GM12878 (cell line): ENCODE data around the gene RPA3. TPM values are rescaled to one million over a fixed set of nuclear protein-coding genes. Genes with fewer than 3 reads are reported as not detected.

Source experiments
- ATAC-seq: fragments of 200-7000 bp; cut with Tn5 transposase; 3 replicates; pipeline ENCODE4 v1.9.1; 2020; ENCODE audit warnings: mild to moderate bottlenecking, moderate library complexity
- BruUV-seq: library from RNA; stranded (reverse); fragments of 400-500 nt; replicated peaks from 2 replicates; lab custom pipeline; 2021; lab: Mats Ljungman, UMichigan
- CTCF ChIA-PET: fragments of 300-600 bp; sonication (Branson Sonifier 250); formaldehyde crosslinking; extraction: SDS; loops from one replicate; lab custom pipeline; 2021; ENCODE audit warnings: inconsistent platforms; lab: Yijun Ruan, JAX
- POLR2A ChIA-PET: fragments of 350-600 bp; formaldehyde crosslinking; extraction: SDS; loops from one replicate; lab custom pipeline; 2021; ENCODE audit warnings: inconsistent platforms; lab: Charles Lee
- RAD21 ChIA-PET: fragments of 300-600 bp; sonication (Branson Sonifier 250); formaldehyde crosslinking; loops from one replicate; lab custom pipeline; 2023; ENCODE audit warnings: antibody characterized with exemption; ENCODE audit not compliant: unreplicated experiment; lab: Charles Lee
- SMC1A ChIA-PET: fragments of 300-600 bp; sonication (Branson Sonifier 250); formaldehyde crosslinking; loops from one replicate; lab custom pipeline; 2023; ENCODE audit not compliant: unreplicated experiment, uncharacterized antibody; lab: Charles Lee
- DNase-seq: peaks from one replicate; pipeline ENCODE4 v3.0.0-alpha.2; 2011; ENCODE audit warnings: low read depth, low spot score
- FAIRE-seq: peaks from 3 replicates; lab custom pipeline; 2011; peaks lifted over from hg19 to GRCh38; lab: Jason Lieb, UNC
- H2AFZ ChIP-seq: 2 replicates; pipeline ENCODE4 v1.6.0; 2011; ENCODE audit warnings: low read depth, low read length, control low read depth; ENCODE audit not compliant: control insufficient read depth
- H3K27ac ChIP-seq: 2 replicates; pipeline ENCODE4 v1.5.1; 2011; ENCODE audit warnings: control low read depth; ENCODE audit not compliant: control insufficient read depth, insufficient read depth
- H3K27me3 ChIP-seq, 2 experiments: replicated peaks in 1 of 2; 2 replicates each; pipeline versions ENCODE4 v1.6.0 to v1.6.1; 2011; ENCODE audit warnings: low read length in 1 of 2; ENCODE audit not compliant: control insufficient read depth in 2 of 2, insufficient read depth in 2 of 2
- H3K36me3 ChIP-seq, 2 experiments: 2 replicates each; pipeline ENCODE4 v1.5.1; 2011; ENCODE audit warnings: low read length in 1 of 2; ENCODE audit not compliant: control insufficient read depth in 2 of 2, insufficient read depth in 2 of 2
- H3K4me1 ChIP-seq: 2 replicates; pipeline ENCODE4 v1.6.1; 2011; ENCODE audit warnings: mild to moderate bottlenecking, low read length, moderate library complexity, mixed read lengths; ENCODE audit not compliant: control insufficient read depth, insufficient read depth
- H3K4me2 ChIP-seq: 2 replicates; pipeline ENCODE4 v1.6.0; 2011; ENCODE audit warnings: control low read depth; ENCODE audit not compliant: control insufficient read depth, insufficient read depth
- H3K4me3 ChIP-seq: fragments of 200-600 bp; sonication (generic); 2 replicates; pipeline ENCODE4 v1.5.1; 2016
- H3K79me2 ChIP-seq: 2 replicates; pipeline ENCODE4 v1.6.0; 2011; ENCODE audit warnings: low read length; ENCODE audit not compliant: control insufficient read depth, insufficient read depth
- H3K9ac ChIP-seq: 2 replicates; pipeline ENCODE4 v1.8.0; 2011; ENCODE audit warnings: low read length, control low read depth, mixed read lengths; ENCODE audit not compliant: control insufficient read depth, insufficient read depth
- H3K9me3 ChIP-seq: replicated peaks from 3 replicates; pipeline ENCODE4 v1.5.1; 2011; ENCODE audit warnings: mild to moderate bottlenecking, low read length; ENCODE audit not compliant: control insufficient read depth, insufficient read depth
- H4K20me1 ChIP-seq: 2 replicates; pipeline ENCODE4 v1.6.0; 2011; ENCODE audit not compliant: control insufficient read depth, insufficient read depth
- ATF2 ChIP-seq: IDR thresholded peaks from 2 replicates; pipeline ENCODE4 v1.6.1; 2012; ENCODE audit warnings: low read length, inconsistent platforms
- BHLHE40 ChIP-seq, 2 experiments: fragments of 450-650 bp in 1 of 2; IDR thresholded peaks; 2 replicates each; pipeline ENCODE4 v1.6.1; 2011 to 2017; ENCODE audit warnings: low read depth in 2 of 2, borderline replicate concordance in 1 of 2, improper control_type of control experiment in 1 of 2, low read length in 1 of 2, mild to moderate bottlenecking in 1 of 2
- CREB1 ChIP-seq: IDR thresholded peaks from 2 replicates; pipeline ENCODE4 v1.6.1; 2012; ENCODE audit warnings: low read depth, mild to moderate bottlenecking, inconsistent platforms
- CREM ChIP-seq: IDR thresholded peaks from 2 replicates; pipeline ENCODE4 v1.6.1; 2014; ENCODE audit warnings: antibody characterized with exemption, low read depth
- FOXM1 ChIP-seq: IDR thresholded peaks from 2 replicates; pipeline ENCODE4 v1.6.1; 2012; ENCODE audit warnings: low read depth, mild to moderate bottlenecking, inconsistent platforms, low read length, moderate library complexity
- KAT2A ChIP-seq: conservative IDR thresholded peaks from 2 replicates; pipeline ENCODE4 v1.6.1; 2011; ENCODE audit warnings: low read depth, low read length; ENCODE audit not compliant: control insufficient read depth
- LARP7 ChIP-seq: fragments of 450-650 bp; IDR thresholded peaks from 2 replicates; pipeline ENCODE4 v1.6.1; 2017; ENCODE audit warnings: mild to moderate bottlenecking
- NFIC ChIP-seq: IDR thresholded peaks from 2 replicates; pipeline ENCODE4 v1.6.1; 2012; ENCODE audit warnings: low read depth, mild to moderate bottlenecking, inconsistent platforms, low read length, moderate library complexity
- NFXL1 ChIP-seq: fragments of 450-650 bp; IDR thresholded peaks from 2 replicates; pipeline ENCODE4 v1.6.1; 2017; ENCODE audit warnings: antibody characterized with exemption, mild to moderate bottlenecking, borderline replicate concordance
- POLR2AphosphoS2 ChIP-seq: IDR thresholded peaks from 2 replicates; pipeline ENCODE4 v1.6.1; 2011; ENCODE audit warnings: low read depth, mild to moderate bottlenecking, low read length, improper control_type of control experiment, moderate library complexity
- SPI1 ChIP-seq: IDR thresholded peaks from 2 replicates; pipeline ENCODE4 v1.6.1; 2011; ENCODE audit warnings: low read depth, mild to moderate bottlenecking, low read length, moderate library complexity, borderline replicate concordance; ENCODE audit not compliant: insufficient read depth
- USF1 ChIP-seq: IDR thresholded peaks from 2 replicates; pipeline ENCODE4 v1.6.1; 2011; ENCODE audit warnings: borderline replicate concordance, low read depth, mild to moderate bottlenecking, moderate library complexity, mixed read lengths, low read length; ENCODE audit not compliant: insufficient read depth; ENCODE audit errors: extremely low read length
- ZBED1 ChIP-seq: IDR thresholded peaks from 2 replicates; pipeline ENCODE4 v1.6.1; 2016; ENCODE audit warnings: borderline replicate concordance
- ZNF24 ChIP-seq: fragments of 450-650 bp; IDR thresholded peaks from 2 replicates; pipeline ENCODE4 v1.6.1; 2017; ENCODE audit warnings: antibody characterized with exemption, mild to moderate bottlenecking
- WGBS: methylation state at CpG from one replicate; pipeline ENCODE4 v1.1.6; 2016; ENCODE audit warnings: low lambda C conversion rate; ENCODE audit not compliant: insufficient replicate concordance, insufficient coverage; ENCODE audit errors: missing lambda C conversion rate; 5-methylcytosine and 5-hydroxymethylcytosine counted together
- in situ Hi-C: fragments of 300-500 bp; cut with MboI; formaldehyde crosslinking; loops from 9 replicates; pipeline ENCODE4 v1.14.3; 2018; ENCODE audit warnings: mixed read lengths
- intact Hi-C: fragments of 100-400 bp; cut with micrococcal nuclease; formaldehyde crosslinking; loops from one replicate; pipeline ENCODE4 v1.14.2; 2022; ENCODE audit not compliant: unreplicated experiment
- polyA plus RNA-seq, 11 experiments: library from polyadenylated mRNA; depleted of rRNA in 4 of 11; unstranded in 6 of 11; stranded (reverse) in 5 of 11; fragments of >200 nt; fragmentation: Nextera tagmentation in 4 of 11; fragmentation: Illumina TruSeq in 1 of 11; extraction: Ambion mirVana in 4 of 11; extraction: Trizol in 1 of 11; gene quantifications; 1 replicate in 1 of 11; 2 replicates in 10 of 11; pipeline versions ENCODE4 v1.2.1 to v1.2.3, GENCODE V29; 2011 to 2016; ENCODE audit warnings: inconsistent platforms in 2 of 11, missing spikeins in 2 of 11, low read depth in 1 of 11
- total RNA-seq, 4 experiments: library from RNA; depleted of rRNA in 3 of 4; stranded (reverse); fragments of >200 nt in 3 of 4; fragmentation: Illumina TruSeq in 1 of 4; extraction: Trizol in 1 of 4; gene quantifications; 2 replicates each; pipeline versions ENCODE4 v1.2.1 to v1.2.3, GENCODE V29; 2013 to 2021

RPA3 gene
- total and polyA plus RNA-seq, 10 of the 15 experiments (the other 5 are each of a cell fraction or from before 2014, with no cell fraction given), result 60.2 to 343 (median 112) TPM

DNA sequence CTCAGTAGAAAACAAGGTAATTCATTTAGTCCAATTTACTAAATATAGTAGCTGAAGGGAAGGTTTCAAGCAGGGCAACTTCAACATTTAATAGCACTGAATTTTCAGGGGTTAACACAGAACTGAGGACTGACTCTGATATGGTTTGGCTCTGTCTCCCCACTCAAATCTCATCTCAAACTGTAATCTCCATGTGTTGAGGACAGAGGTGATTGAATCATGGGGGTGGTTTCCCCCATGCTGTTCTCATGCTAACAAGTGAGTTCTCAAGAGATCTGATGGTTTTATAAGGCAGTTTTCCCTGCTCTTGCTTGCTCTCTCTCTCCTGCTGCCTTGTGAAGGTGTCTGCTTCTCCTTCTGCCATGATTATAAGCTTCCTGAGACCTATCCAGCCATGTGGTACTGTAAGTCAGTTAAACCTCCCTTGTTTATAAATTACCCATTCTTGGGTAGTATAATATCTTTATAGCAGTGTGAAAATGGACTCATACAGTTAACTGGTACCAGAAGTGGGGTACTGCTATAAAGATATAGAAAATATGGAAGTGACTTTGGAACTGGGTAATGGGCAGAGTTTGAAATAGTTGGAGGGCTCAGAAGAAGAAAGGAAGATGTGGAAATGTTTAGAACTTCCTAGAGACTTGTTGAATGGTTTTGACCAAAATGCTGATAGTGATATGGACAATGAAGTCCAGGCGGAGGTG, 87.6 kb downstream of the RPA3 start:
- ChIA-PET CTCF (no interaction called here), SMC1A (no interaction called here), POLR2A (no interaction called here), RAD21 (no interaction called here)
- DNase-seq (no peak), ATAC-seq (no peak), FAIRE-seq (no peak)
- intact Hi-C loops (no loop called here), in situ Hi-C loops (no loop called here)
- Histone ChIP-seq H3K27me3 (no peaks in the 10 kb centered on the region), H3K79me2 (no peaks in the 10 kb centered on the region), H3K27ac (no peak overlapping the region), H3K4me1 (no peaks in the 10 kb centered on the region), H3K9ac (no peak overlapping the region), H3K4me3 (no peak overlapping the region), H2AFZ (no peak overlapping the region), H3K4me2 (no peak overlapping the region), H3K9me3 (no peaks in the 10 kb centered on the region; the same call in 2 of the 3 replicates), H4K20me1 (no peaks in the 10 kb centered on the region), H3K36me3 (no peaks in the 10 kb centered on the region)
- BruUV-seq, result no TSS peak
- no peak for TF ChIP-seq ZNF24
- no peak for TF ChIP-seq KAT2A
- TF ChIP-seq SPI1, result no peak
- no peak for TF ChIP-seq FOXM1
- no peak for TF ChIP-seq CREB1
- TF ChIP-seq POLR2AphosphoS2, result no peak
- TF ChIP-seq ATF2, result no peak
- TF ChIP-seq BHLHE40 (IDR thresholded peaks at IDR 0.05; ENCODE audit: borderline replicate concordance in 1 of 2, low read depth in 2 of 2, low read length in 1 of 2), result no peak
- TF ChIP-seq NFIC, result no peak
- TF ChIP-seq CREM, result no peak
- TF ChIP-seq USF1, result no peak
- no peak for TF ChIP-seq LARP7
- TF ChIP-seq ZBED1, result no peak
- TF ChIP-seq NFXL1, result no peak
- WGBS, result 86% methylated on average over 1 of the region's 1 CpG
